Myocyte (in vitro differentiated cells): ENCODE results near the gene MTRF1. TPM values are rescaled to one million over a fixed set of nuclear protein-coding genes. Genes with fewer than 3 reads are reported as not detected.

ENCODE experiments used
- DNase-seq: peaks from one replicate; pipeline ENCODE4 v3.0.0-alpha.2; 2012; ENCODE audit warnings: low read depth
- polyA plus RNA-seq: library from polyadenylated mRNA; unstranded; fragments of >200 nt; gene quantifications from one replicate; pipeline ENCODE4 v1.2.1, GENCODE V29; 2012; ENCODE audit warnings: missing spikeins
- total RNA-seq: library from RNA; depleted of rRNA; stranded (reverse); fragments of >200 nt; gene quantifications from 2 replicates; pipeline ENCODE4 v1.2.3, GENCODE V29; 2014

Gene MTRF1
- total RNA-seq: 8.8 and 10.1 TPM in 2 replicates
- polyA plus RNA-seq: 7.0 TPM

- DNase-seq: peak; percentile 85
Observed at GRCh38 chr13:41263261-41263971, at the start of gene MTRF1. MTRF1 (minus strand) TSS chr13:41263576; CDS start chr13:41260907, 2,669 bp downstream.

- no peak for DNase-seq
Observed at GRCh38 chr13:41313117-41313516, 49.7 kb upstream of the MTRF1 start.

- peak; percentile 37 for DNase-seq
Observed at GRCh38 chr13:41312176-41312500, 48.8 kb upstream of the MTRF1 start.

- peak; percentile 37 for DNase-seq
Observed at GRCh38 chr13:41311406-41312175, 48.2 kb upstream of the MTRF1 start.

GRCh38 chr13:41310963-41311405 is 47.6 kb upstream of the MTRF1 start, which contains the start of gene NAA16:
NAA16 (plus strand) TSS chr13:41311267; CDS start chr13:41311529, 262 bp downstream.
- DNase-seq: peak; percentile 95

GRCh38 chr13:41307884-41308640 is 44.7 kb upstream of the MTRF1 start:
- DNase-seq: no peak

GRCh38 chr13:41306271-41307145 is 43.1 kb upstream of the MTRF1 start:
- DNase-seq: no peak

GRCh38 chr13:41304551-41304950 is 41.2 kb upstream of the MTRF1 start:
- no peak for DNase-seq

- DNase-seq: no peak
Observed at GRCh38 chr13:41302743-41303142, 39.4 kb upstream of the MTRF1 start.

- no peak for DNase-seq
Observed at GRCh38 chr13:41299316-41300094, 36.1 kb upstream of the MTRF1 start.

- no peak for DNase-seq
Observed at GRCh38 chr13:41296879-41297646, 33.7 kb upstream of the MTRF1 start.

- DNase-seq: no peak
Observed at GRCh38 chr13:41295973-41296372, 32.6 kb upstream of the MTRF1 start.

GRCh38 chr13:41294914-41295313 is 31.5 kb upstream of the MTRF1 start:
- DNase-seq: no peak

GRCh38 chr13:41293272-41293671 is 29.9 kb upstream of the MTRF1 start:
- no peak for DNase-seq

GRCh38 chr13:41291246-41291645 is 27.9 kb upstream of the MTRF1 start:
- no peak for DNase-seq

GRCh38 chr13:41289463-41289881 is 26.1 kb upstream of the MTRF1 start:
- DNase-seq: no peak

GRCh38 chr13:41286370-41286769 is 23.0 kb upstream of the MTRF1 start:
- DNase-seq: no peak

GRCh38 chr13:41284512-41285288 is 21.3 kb upstream of the MTRF1 start:
- DNase-seq: peak; percentile 7
